GM18520 (cell line): ENCODE measurements around the gene CLDN2.
"Not testable (repeated sequence)": the region's sequence is repeated elsewhere in the genome, so short reads cannot be mapped to it uniquely, and the experiment has no call there.

Experiments used
- ATAC-seq: cut with Tn5 transposase; IDR thresholded peaks from one replicate; pipeline ENCODE4 v1.9.1; 2021; ENCODE audit not compliant: unreplicated experiment

The CLDN2 gene

GRCh38 chrX:106955004-106955772 is 35.0 kb downstream of the CLDN2 start:
- no peak for ATAC-seq

- no peak for ATAC-seq
Measured at GRCh38 chrX:106957856-106958255, 37.7 kb downstream of the CLDN2 start.

- ATAC-seq = no peak
Measured at GRCh38 chrX:106959901-106960300, 39.7 kb downstream of the CLDN2 start.

GRCh38 chrX:106963111-106963510 is 42.9 kb downstream of the CLDN2 start:
- no peak for ATAC-seq

GRCh38 chrX:106964290-106964689 is 44.1 kb downstream of the CLDN2 start:
- no peak for ATAC-seq

GRCh38 chrX:106966547-106966946 is 46.3 kb downstream of the CLDN2 start:
- not testable (repeated sequence) for ATAC-seq

GRCh38 chrX:106972896-106973295 is 52.7 kb downstream of the CLDN2 start:
- ATAC-seq = no peak

GRCh38 chrX:106973433-106974149 is 53.4 kb downstream of the CLDN2 start:
- ATAC-seq = no peak

- no peak for ATAC-seq
Measured at GRCh38 chrX:106976416-106976815, 56.2 kb downstream of the CLDN2 start.
